ENCODE data around the gene STK4.

The STK4 gene

GRCh38 chr20:45091366-45091765 lies 125.1 kb downstream of the STK4 start:
- DNase-seq, result no peak

- DNase-seq, result no peak
Observed at GRCh38 chr20:45092898-45093297, 126.6 kb downstream of the STK4 start.

DNA sequence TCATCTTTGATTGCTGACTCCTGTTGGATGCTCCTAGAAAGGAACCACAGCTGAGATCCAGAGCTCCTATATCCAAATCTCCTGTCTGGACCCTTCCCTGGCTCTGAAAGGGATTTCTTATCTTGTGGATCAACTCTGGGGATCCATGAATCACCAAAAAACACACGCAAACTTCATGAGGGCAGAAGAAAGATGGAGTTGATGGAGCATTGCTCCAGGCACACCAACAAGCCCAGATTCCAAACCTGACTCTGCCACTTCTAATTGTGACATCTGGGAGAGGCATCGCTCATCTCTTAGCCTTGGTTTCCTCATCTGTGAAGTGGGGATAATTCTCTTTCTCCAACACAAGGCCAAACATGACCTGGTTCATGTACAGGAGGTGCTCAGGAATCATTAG lies 127.9 kb downstream of the STK4 start:
- DNase-seq, result no peak

DNA sequence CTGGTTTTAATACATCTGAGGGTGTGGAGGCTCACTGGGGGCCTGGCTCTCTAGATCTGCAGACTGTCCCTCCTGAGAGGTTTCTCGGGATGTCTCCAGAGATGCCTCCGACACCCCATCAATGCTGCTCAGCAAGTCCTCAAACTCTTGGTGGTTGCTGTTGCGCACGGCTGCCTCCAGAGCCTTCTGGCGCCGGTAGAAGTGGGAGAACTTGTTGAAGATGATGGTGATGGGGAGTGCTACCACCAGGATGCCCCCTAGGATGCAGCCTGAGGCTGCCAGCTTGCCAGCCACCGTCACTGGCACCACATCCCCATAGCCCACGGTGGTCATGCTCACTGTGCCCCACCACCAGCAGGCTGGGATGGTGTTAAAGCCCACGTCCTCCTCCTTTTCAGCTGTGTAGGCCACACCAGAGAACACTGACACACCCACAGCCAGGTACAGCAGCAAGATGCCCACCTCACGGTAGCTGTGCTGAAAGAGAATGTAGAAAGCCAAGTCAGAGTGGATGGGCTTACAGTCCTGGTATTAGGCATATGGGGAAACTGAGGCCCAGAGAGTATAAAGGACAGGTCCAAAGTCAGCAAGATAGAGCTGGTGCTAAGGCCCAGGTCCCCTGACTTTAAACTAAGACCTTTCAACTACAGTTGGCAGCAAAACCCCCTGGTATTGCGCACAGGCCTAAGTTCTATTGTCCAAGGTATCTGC lies 128.7 kb downstream of the STK4 start:
- DNase-seq, result no peak

DNA sequence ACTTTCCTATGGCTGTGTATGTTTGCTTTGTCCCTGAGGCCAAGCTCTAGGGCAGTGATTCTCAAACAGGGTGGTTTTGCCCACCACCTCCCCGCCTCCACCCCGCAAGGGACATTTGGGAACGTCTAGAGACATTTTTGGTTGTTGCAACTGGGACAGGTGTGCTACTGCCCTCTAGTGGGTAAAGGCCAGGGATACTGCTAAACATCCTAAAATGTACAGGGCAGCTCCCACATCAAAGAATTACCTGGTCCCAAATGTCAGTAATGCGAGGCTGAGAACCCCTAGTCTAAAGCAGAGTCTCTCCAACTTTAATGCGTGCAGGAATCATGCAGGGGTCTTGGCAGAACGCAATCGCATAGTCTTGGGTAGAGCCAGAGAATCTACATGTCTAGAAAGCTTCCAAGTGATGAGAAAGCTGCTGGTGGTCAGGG lies 129.5 kb downstream of the STK4 start:
- DNase-seq, result peak; percentile 10 to 61 (median 42)

DNA sequence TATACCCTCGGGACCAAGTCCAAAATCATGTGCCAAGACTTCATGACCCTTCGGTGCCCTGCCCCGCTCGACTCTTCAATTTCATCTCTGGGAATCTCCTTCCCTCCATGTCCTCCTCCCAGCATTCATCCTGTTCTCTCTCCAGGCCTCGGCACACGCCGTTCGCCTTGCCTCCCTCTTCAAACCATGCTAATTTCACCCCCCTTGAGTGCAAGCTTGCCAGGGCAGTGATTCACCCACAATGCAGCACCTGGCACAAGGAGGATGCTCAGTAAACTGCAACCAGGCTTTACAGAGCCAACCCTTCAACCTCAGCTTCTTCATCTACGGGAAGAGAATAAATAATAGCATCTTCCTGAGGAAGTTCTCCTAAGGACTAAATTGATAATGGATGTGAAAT lies 130.5 kb downstream of the STK4 start:
- no peak for DNase-seq

GRCh38 chr20:45097485-45098102 lies 131.3 kb downstream of the STK4 start:
- peak in 2 of 6 experiments; percentile 17 to 27 for DNase-seq

GRCh38 chr20:45098103-45098773 lies 131.9 kb downstream of the STK4 start:
- DNase-seq, result peak in 2 of 6 experiments; percentile 32 to 37

DNA sequence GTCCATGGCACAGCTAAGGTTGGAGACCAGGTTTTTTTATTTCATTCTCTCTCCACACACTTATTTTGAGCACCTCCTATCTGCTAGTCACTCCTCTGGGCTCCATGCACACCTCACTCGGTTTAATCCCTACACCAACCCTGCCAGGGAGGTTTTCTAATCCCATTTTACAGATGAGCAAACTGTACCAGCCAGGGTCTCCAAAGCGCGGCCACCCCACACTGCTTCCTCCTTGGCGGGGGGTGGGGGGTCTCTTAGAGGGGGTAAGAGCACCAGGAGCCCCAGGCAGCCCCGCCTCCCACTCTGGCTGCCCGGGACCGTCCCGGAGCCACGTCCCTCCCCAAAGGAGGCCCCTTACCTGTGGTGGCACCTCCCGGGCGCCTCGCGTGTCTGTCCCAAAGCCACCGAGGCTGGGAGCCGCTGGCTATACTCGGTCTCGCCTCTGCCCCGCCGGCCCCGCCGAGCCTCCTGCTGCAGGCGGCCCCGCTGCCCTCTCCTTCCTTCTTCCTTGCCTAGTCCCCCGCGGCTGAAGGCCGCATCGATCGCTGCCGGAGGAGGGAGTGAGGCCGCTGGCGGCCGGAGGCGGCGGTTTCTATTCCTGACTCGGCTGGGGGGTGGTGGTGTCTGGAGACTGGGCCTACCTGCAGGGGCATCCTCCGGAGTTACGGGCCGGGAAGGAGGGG lies 134.4 kb downstream of the STK4 start, which contains the start of gene KCNS1:
TSS of gene KCNS1 (minus strand) at position 565 of the 683 bp plus-strand sequence. CDS start 1,891 bp downstream, outside the sequence.
- no peak for DNase-seq

GRCh38 chr20:45101333-45101850 lies 135.1 kb downstream of the STK4 start:
- no peak for DNase-seq

DNA sequence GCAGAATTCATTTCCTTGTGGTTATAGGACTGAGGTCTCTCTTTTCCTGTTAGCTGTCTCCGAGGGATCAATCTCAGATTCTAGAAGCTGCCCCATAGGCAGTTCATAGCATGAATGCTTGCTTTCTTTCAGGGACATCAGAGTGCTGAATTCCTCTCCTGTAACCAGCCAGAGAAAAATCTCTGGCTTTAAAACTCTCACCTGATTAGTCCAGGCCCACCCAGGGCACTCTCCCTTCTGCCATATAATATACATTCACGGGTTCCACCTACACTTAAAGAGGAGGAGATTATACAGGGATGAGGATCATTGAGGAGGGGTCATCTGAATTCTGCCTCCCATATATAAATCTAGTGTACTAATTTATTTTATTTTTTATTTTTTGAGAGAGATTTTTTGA lies 136.8 kb downstream of the STK4 start:
- no peak for DNase-seq

DNA sequence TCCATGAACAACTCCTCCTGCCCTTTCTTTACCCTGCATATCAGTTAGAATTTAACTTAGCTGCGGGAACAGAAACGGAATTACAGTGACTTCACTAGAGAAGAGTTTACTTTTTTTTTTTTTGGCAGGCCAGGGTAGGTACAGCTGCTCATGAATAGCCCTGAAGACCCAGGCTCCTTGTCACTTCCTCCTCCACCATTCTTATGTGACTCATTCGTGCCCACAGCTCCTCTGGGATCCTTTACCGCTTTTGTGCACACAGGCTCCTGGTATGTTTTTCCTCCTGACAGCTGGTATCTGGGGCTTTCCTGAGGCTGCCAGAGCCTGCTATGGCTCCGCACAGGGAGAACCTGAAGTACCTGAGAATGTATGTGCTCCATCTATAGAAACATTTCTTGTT lies 138.5 kb downstream of the STK4 start:
- no peak for DNase-seq

DNA sequence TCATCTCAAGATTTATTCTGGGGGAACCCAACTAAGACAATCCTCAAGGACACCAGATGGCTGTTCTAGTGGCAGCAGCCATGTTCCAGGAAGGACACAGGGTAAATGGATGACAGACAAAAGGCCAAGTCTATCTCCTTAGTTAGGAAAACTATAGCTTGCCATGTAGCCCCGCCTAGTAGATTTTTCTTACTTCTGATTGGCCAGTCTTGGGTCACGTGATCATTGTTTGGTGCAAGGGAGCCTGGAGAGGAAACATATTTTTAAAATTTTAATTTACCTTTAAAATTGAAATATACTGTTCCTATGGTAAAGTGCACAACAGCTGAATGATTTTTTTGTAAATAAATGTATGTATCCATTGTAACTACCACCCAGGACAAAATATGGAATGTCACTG lies 139.0 kb downstream of the STK4 start:
- DNase-seq, result no peak

GRCh38 chr20:45109634-45110033 lies 143.3 kb downstream of the STK4 start:
- no peak for DNase-seq

GRCh38 chr20:45110301-45110700 lies 144.0 kb downstream of the STK4 start:
- no peak for DNase-seq

DNA sequence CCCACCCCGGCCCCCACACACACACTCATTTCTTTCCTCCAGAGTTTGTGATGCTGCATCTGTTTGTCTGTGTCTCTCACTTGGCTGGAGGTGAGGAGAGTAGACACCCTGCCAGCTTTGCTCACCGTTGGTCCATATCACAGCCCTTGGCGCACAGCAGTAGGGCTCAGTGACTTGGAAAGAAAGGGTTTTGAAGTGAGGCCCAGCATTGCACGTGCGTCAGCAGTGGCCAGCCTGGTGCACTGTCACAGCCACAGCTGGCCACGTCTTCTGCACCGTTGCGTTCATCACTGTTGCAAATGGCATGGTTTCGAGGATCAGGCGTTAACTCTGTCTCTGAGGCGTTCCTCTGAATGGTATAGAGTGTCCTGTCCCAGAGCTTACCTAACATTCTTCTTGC lies 145.0 kb downstream of the STK4 start:
- no peak for DNase-seq

DNA sequence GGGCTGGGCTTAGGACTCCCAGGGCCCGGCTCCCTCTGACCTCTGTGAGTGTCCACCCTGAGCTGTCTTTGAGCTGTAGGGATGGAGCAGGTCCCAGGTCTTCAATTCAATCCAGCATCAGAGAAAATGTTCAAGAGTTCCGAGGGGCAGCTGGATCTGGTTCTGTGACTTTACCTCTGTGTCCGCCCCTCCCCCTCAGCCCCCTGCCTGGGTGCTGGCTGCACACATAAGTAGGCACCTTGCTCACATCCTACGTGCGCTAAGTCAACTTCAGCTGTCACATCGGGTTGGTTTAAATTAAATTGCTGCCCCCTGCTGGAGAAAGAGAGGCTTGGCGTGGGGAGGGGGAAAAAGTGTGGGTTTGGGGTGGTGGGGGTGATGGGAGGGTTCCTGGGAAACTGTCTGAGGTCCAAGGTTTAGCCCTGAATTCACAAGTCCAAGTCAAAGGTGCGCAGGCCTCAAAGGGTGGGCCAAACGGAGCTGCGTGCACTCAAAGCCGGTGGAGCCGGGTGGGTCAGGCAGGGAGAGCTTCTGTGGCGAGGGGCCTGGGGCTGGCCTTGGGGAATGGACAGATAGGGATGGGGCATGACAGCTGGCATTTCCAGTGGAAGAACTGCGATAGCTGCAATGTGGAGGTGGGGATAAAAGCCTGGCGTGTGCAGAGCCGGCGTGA lies 145.6 kb downstream of the STK4 start:
- peak in 1 of 6 experiments; percentile 12 for DNase-seq

GRCh38 chr20:45112754-45113153 lies 146.4 kb downstream of the STK4 start:
- no peak for DNase-seq

- DNase-seq, result no peak
Observed at GRCh38 chr20:45113865-45114264, 147.6 kb downstream of the STK4 start.

GRCh38 chr20:45114465-45115385 lies 148.4 kb downstream of the STK4 start, which contains the start of gene WFDC5:
Gene WFDC5 (minus strand): TSS chr20:45115174. CDS start chr20:45115083, 91 bp downstream.
- DNase-seq, result no peak

GRCh38 chr20:45115386-45115774 lies 149.1 kb downstream of the STK4 start:
- no peak for DNase-seq
